Transverse colon (tissue), 4 donors: ENCODE measurements around the gene PMAIP1. TPM values are rescaled to one million over a fixed set of nuclear protein-coding genes. Genes with fewer than 3 reads are reported as not detected.

Experiments
- DNase-seq: peaks from one replicate; pipeline ENCODE4 v3.0.0-alpha.2; 2019
- H3K27ac ChIP-seq, 4 donors: fragments of 200-600 bp; sonication (generic); 2 replicates each; pipeline ENCODE4 v1.5.1; 2016 to 2018; ENCODE audit warnings: inconsistent platforms in 4 of 4
- H3K27me3 ChIP-seq: fragments of 200-600 bp; sonication (generic); 2 replicates; pipeline ENCODE4 v1.5.1; 2017; ENCODE audit warnings: inconsistent platforms
- H3K36me3 ChIP-seq, 4 donors: fragments of 200-600 bp; sonication (generic); 2 replicates each; pipeline ENCODE4 v1.5.1; 2017 to 2019; ENCODE audit warnings: inconsistent platforms in 4 of 4
- H3K4me1 ChIP-seq, 4 donors: fragments of 200-600 bp; sonication (generic); 2 replicates each; pipeline ENCODE4 v1.5.1; 2017 to 2020; ENCODE audit warnings: inconsistent platforms in 4 of 4
- H3K4me3 ChIP-seq, 4 donors: fragments of 200-600 bp; sonication (generic); 1 replicate in 1 of 4; 2 replicates in 3 of 4; pipeline versions ENCODE4 v1.5.1 to v1.6.1; 2017 to 2019; ENCODE audit warnings: inconsistent platforms in 4 of 4
- H3K9me3 ChIP-seq, 2 donors: fragments of 200-600 bp; sonication (generic); 2 replicates each; pipeline ENCODE4 v1.5.1; 2017 to 2019; ENCODE audit warnings: inconsistent platforms in 2 of 2
- CTCF ChIP-seq, 5 experiments: fragments of 200-600 bp in 3 of 5; fragments of 450-650 bp in 2 of 5; sonication (generic) in 3 of 5; IDR thresholded peaks; 1 replicate in 2 of 5; 2 replicates in 3 of 5; pipeline ENCODE4 v1.5.1; 2016 to 2017; ENCODE audit warnings: antibody characterized with exemption in 5 of 5, inconsistent platforms in 3 of 5, mild to moderate bottlenecking in 2 of 5, moderate library complexity in 1 of 5
- EP300 ChIP-seq: sonication (generic); formaldehyde crosslinking; IDR thresholded peaks from one replicate; pipeline ENCODE4 v1.6.1; 2017; ENCODE audit warnings: antibody characterized with exemption, low read depth
- POLR2A ChIP-seq: fragments of 450-650 bp; IDR thresholded peaks from one replicate; pipeline ENCODE4 v1.6.1; 2016; ENCODE audit warnings: antibody characterized with exemption, mild to moderate bottlenecking, moderate library complexity
- POLR2AphosphoS5 ChIP-seq, 3 donors: sonication (generic); formaldehyde crosslinking; IDR thresholded peaks; one replicate each; pipeline ENCODE4 v1.6.1; 2016; ENCODE audit warnings: antibody characterized with exemption in 3 of 3
- WGBS, 2 donors: methylation state at CpG; one replicate each; pipeline ENCODE4 v1.1.5; 2018; ENCODE audit warnings: low coverage in 1 of 2; 5-methylcytosine and 5-hydroxymethylcytosine counted together
- in situ Hi-C, 4 donors: fragments of 200-750 bp; cut with MboI; loops; one replicate each; pipeline versions ENCODE4 v1.15.0 to v1.15.1; 2017; ENCODE audit warnings: low sequenced_read_pairs in 3 of 4, low pct_ligation_motif_present in 1 of 4, low pct_unique_long_range_greater_than_20kb in 1 of 4
- intact Hi-C: fragments of 100-400 bp; cut with DNase I; formaldehyde crosslinking; loops from one replicate; pipeline ENCODE4 v1.15.1; 2023; ENCODE audit warnings: low total_unique reads
- total RNA-seq, 4 donors: library from RNA; depleted of rRNA; stranded (reverse); fragments of >200 nt; gene quantifications; one replicate each; pipeline ENCODE4 v1.1.0, GENCODE V29; 2016

Gene PMAIP1
- total RNA-seq, 4 donors from 2014 or later, result 0.82 to 66.5 (median 3.5) TPM; not detected in 1

GRCh38 chr18:59867337-59868104 is 32.3 kb upstream of the PMAIP1 start:
- no peaks in the 10 kb centered on the region for H3K9me3 ChIP-seq
- no peaks in the 10 kb centered on the region for H3K27me3 ChIP-seq
- no peak for DNase-seq
- H3K36me3 ChIP-seq, result no peaks in the 10 kb centered on the region
- intact Hi-C loops (no loop called here), in situ Hi-C loops (no loop called here)
- H3K4me1 ChIP-seq, result peaks cover 0 to 4% (median 0%) of the 10 kb centered on the region in 4 donors
- H3K27ac ChIP-seq, result no peak overlapping the region
- TF ChIP-seq EP300 (no peak), CTCF (IDR thresholded peaks at IDR 0.05) (no peak), POLR2A (no peak)
- no peak overlapping the region for H3K4me3 ChIP-seq
- 77 to 78% methylated on average over 5 of the region's 5 CpGs for WGBS, 2 donors

GRCh38 chr18:59870623-59871130 is 29.1 kb upstream of the PMAIP1 start:
- no peaks in the 10 kb centered on the region for H3K4me1 ChIP-seq
- DNase-seq, result no peak
- intact Hi-C loops (no loop called here), in situ Hi-C loops (no loop called here)
- no peaks in the 10 kb centered on the region for H3K9me3 ChIP-seq
- TF ChIP-seq POLR2AphosphoS5 (IDR thresholded peaks at IDR 0.05), result no peak
- no peak for TF ChIP-seq POLR2A
- TF ChIP-seq EP300, result no peak
- TF ChIP-seq CTCF (IDR thresholded peaks at IDR 0.05), result no peak
- H3K36me3 ChIP-seq, result no peaks in the 10 kb centered on the region
- H3K27ac ChIP-seq, result no peak overlapping the region
- H3K27me3 ChIP-seq, result no peaks in the 10 kb centered on the region
- no peak overlapping the region for H3K4me3 ChIP-seq

GRCh38 chr18:59871711-59872362 is 28.0 kb upstream of the PMAIP1 start:
- WGBS, 2 donors, result 78 to 81% methylated on average over 9 to 10 of the region's 10 CpGs
- no peak for TF ChIP-seq POLR2A
- TF ChIP-seq POLR2AphosphoS5 (IDR thresholded peaks at IDR 0.05), result no peak
- no peak for TF ChIP-seq EP300
- TF ChIP-seq CTCF (IDR thresholded peaks at IDR 0.05), result no peak
- Histone ChIP-seq H3K27ac (no peak overlapping the region), H3K4me3 (no peak overlapping the region), H3K4me1 (no peaks in the 10 kb centered on the region), H3K9me3 (no peaks in the 10 kb centered on the region), H3K36me3 (no peaks in the 10 kb centered on the region), H3K27me3 (no peaks in the 10 kb centered on the region)
- in situ Hi-C loops (no loop called here), intact Hi-C loops (no loop called here)
- no peak for DNase-seq

- WGBS, 2 donors, result 47 to 66% methylated on average over 2 of the region's 2 CpGs
- intact Hi-C loops (no loop called here), in situ Hi-C loops (no loop called here)
- Histone ChIP-seq H3K27me3 (no peaks in the 10 kb centered on the region), H3K36me3 (no peaks in the 10 kb centered on the region), H3K27ac (no peak overlapping the region), H3K4me1 (no peaks in the 10 kb centered on the region), H3K4me3 (no peak overlapping the region), H3K9me3 (no peaks in the 10 kb centered on the region)
- no peak for DNase-seq
- no peak for TF ChIP-seq POLR2A
Observed at GRCh38 chr18:59873641-59874040, 26.2 kb upstream of the PMAIP1 start.
